HepG2 (cell line): Measurements from ENCODE around the gene METTL23. TPM values are rescaled to one million over a fixed set of nuclear protein-coding genes. Genes with fewer than 3 reads are reported as not detected.
A peak's percentile ranks its signal among the peaks of the same experiment; 100 is the strongest.

Experiments
- ARNTL ChIP-seq: sonication (generic); formaldehyde crosslinking; IDR thresholded peaks from 2 replicates; pipeline ENCODE4 v1.4.0; 2020; ENCODE audit warnings: mild to moderate bottlenecking, missing genetic modification reagents
- ATAD3A ChIP-seq: sonication (generic); formaldehyde crosslinking; IDR thresholded peaks from 2 replicates; pipeline ENCODE4 v1.4.0; 2020; ENCODE audit warnings: missing genetic modification reagents
- ATF7-NPFF ChIP-seq: sonication (generic); formaldehyde crosslinking; IDR thresholded peaks from 2 replicates; pipeline ENCODE4 v1.8.1; 2023; ENCODE audit warnings: mild to moderate bottlenecking, low read depth, missing genetic modification reagents, moderate library complexity
- EEA1 ChIP-seq: sonication (generic); formaldehyde crosslinking; IDR thresholded peaks from 2 replicates; pipeline ENCODE4 v1.5.1; 2020; ENCODE audit warnings: mild to moderate bottlenecking, missing genetic modification reagents, borderline replicate concordance
- FOSL2 ChIP-seq: sonication (generic); formaldehyde crosslinking; IDR thresholded peaks from 2 replicates; pipeline ENCODE4 v1.4.0; 2020; ENCODE audit warnings: missing genetic modification reagents
- GFI1 ChIP-seq: sonication (generic); formaldehyde crosslinking; IDR thresholded peaks from 2 replicates; pipeline ENCODE4 v1.5.0; 2020; ENCODE audit warnings: missing genetic modification reagents, mild to moderate bottlenecking, borderline replicate concordance
- HNRNPL ChIP-seq: fragments of 200-400 bp; formaldehyde crosslinking; IDR thresholded peaks from 2 replicates; pipeline ENCODE4 v1.6.1; 2017; ENCODE audit warnings: mild to moderate bottlenecking, low read depth, low read length
- HNRNPLL ChIP-seq: fragments of 200-400 bp; formaldehyde crosslinking; IDR thresholded peaks from 2 replicates; pipeline ENCODE4 v1.6.1; 2017; ENCODE audit warnings: mild to moderate bottlenecking, low read depth, low read length; ENCODE audit not compliant: poor library complexity, severe bottlenecking
- ISL2 ChIP-seq: sonication (generic); formaldehyde crosslinking; IDR thresholded peaks from 2 replicates; pipeline ENCODE4 v1.5.0; 2020; ENCODE audit warnings: missing genetic modification reagents
- ISX ChIP-seq: sonication (generic); formaldehyde crosslinking; conservative IDR thresholded peaks from 2 replicates; pipeline ENCODE4 v1.5.0; 2020; ENCODE audit warnings: missing genetic modification reagents
- MAFG ChIP-seq: sonication (generic); formaldehyde crosslinking; IDR thresholded peaks from 2 replicates; pipeline ENCODE4 v1.5.1; 2020; ENCODE audit warnings: mild to moderate bottlenecking, missing genetic modification reagents
- MXD4 ChIP-seq: IDR thresholded peaks from 2 replicates; pipeline ENCODE4 v1.6.1; 2016; ENCODE audit warnings: mild to moderate bottlenecking, missing biosample characterization, missing genetic modification reagents
- RBM39 ChIP-seq: fragments of 200-400 bp; formaldehyde crosslinking; IDR thresholded peaks from one replicate; pipeline ENCODE4 v1.6.1; 2018; ENCODE audit warnings: antibody characterized with exemption, mild to moderate bottlenecking, low read depth, low read length; ENCODE audit not compliant: poor library complexity, severe bottlenecking
- SMAD3 ChIP-seq: sonication (generic); formaldehyde crosslinking; IDR thresholded peaks from 2 replicates; pipeline ENCODE4 v1.4.0; 2020; ENCODE audit warnings: missing genetic modification reagents
- TCF7 ChIP-seq: sonication (generic); IDR thresholded peaks from 2 replicates; pipeline ENCODE4 v1.6.1; 2016; ENCODE audit warnings: antibody characterized with exemption, low read depth
- ZNF501 ChIP-seq: sonication (generic); formaldehyde crosslinking; IDR thresholded peaks from 2 replicates; pipeline ENCODE4 v1.5.1; 2020; ENCODE audit warnings: mild to moderate bottlenecking, moderate library complexity, missing genetic modification reagents
- ZNF556 ChIP-seq: sonication (generic); formaldehyde crosslinking; IDR thresholded peaks from 2 replicates; pipeline ENCODE4 v1.4.0; 2020; ENCODE audit warnings: mild to moderate bottlenecking, missing genetic modification reagents, borderline replicate concordance
- ZNF619 ChIP-seq: sonication (generic); formaldehyde crosslinking; IDR thresholded peaks from 2 replicates; pipeline ENCODE4 v1.4.0; 2020; ENCODE audit warnings: mild to moderate bottlenecking, missing genetic modification reagents
- polyA plus RNA-seq, 8 experiments: library from polyadenylated mRNA; depleted of rRNA in 3 of 8; stranded (reverse) in 7 of 8; unstranded in 1 of 8; fragments of >200 nt; fragmentation: Illumina TruSeq in 4 of 8; extraction: Trizol in 4 of 8; gene quantifications; 2 replicates each; pipeline versions ENCODE4 v1.2.1 to v1.2.3, GENCODE V29; 2011 to 2016; ENCODE audit warnings: low read depth in 4 of 8, missing spikeins in 1 of 8, mixed read lengths in 1 of 8; ENCODE audit not compliant: insufficient read depth in 1 of 8
- total RNA-seq, 5 experiments: library from RNA; depleted of rRNA; stranded (reverse); fragments of >200 nt; fragmentation: Illumina TruSeq; extraction: Trizol; gene quantifications; 2 replicates each; pipeline ENCODE4 v1.2.3, GENCODE V29; 2016; ENCODE audit warnings: low read depth in 1 of 5
- TF ChIP-seq, protein P1 (sequence below): sonication (generic); formaldehyde crosslinking; IDR thresholded peaks from 2 replicates; pipeline ENCODE4 v1.8.0; 2022; ENCODE audit warnings: missing genetic modification reagents, low read depth, mild to moderate bottlenecking, borderline replicate concordance
- TF ChIP-seq, protein P2 (sequence below): sonication (generic); formaldehyde crosslinking; IDR thresholded peaks from 2 replicates; pipeline ENCODE4 v1.5.0; 2020; ENCODE audit warnings: missing genetic modification reagents, mild to moderate bottlenecking, borderline replicate concordance
- TF ChIP-seq, protein P3 (sequence below): IDR thresholded peaks from 2 replicates; pipeline ENCODE4 v1.4.0; 2020; ENCODE audit warnings: mild to moderate bottlenecking, missing genetic modification reagents
- TF ChIP-seq, protein P4 (sequence below): sonication (generic); formaldehyde crosslinking; IDR thresholded peaks from 2 replicates; pipeline ENCODE4 v1.9.0; 2022; ENCODE audit warnings: low read depth, missing genetic modification reagents

The METTL23 gene
- total and polyA plus RNA-seq, 2 of the 13 experiments (the other 11 are each of a cell fraction or from before 2014, with no cell fraction given) = 39.9 to 104 TPM

DNA sequence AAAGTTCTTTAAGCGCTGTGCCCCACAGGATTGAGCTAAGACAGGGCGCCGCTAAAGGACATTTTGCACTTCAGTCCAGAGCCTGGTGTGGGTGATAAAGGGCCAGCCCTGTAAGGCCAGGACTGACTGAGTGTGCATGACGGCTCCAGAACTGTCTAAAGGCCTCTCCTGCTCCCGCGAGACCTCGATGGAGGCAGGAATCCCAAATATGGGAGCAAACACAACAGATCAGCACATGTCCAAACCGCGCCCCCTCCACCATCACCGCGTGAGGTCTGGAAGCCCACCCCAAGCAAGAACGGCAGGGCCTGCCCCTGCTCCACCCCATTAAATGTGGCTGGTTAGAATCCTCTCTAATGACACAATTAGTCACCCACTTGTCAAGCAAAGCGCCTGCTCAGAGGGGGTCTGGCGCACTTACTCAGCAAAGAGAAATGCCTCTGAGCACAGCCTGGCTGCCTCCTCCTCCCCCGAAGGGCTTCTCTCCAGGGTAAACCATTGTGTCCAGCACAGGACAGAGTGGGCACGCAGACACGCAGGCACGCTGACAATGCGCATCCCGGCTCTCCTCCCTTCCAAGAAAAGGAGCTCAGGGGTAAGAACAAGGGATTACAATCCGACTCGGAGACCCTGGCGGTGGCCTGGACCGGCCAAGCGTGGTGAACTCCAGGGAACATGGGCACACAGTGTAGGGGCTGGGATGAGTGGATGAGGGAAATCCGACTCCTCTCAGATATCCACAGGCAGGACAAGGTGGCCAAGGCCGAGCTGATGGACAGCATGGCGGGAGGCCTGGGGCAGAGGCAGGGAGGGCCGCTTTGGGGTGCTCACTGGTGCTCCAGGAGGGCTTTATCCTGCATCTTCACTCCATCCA lies 17.3 kb upstream of the METTL23 start (continued):
- no peak for TF ChIP-seq EEA1 (CRISPR knock-in tag)
- 0 out of 2 replicates have a peak, but pooled peaks have one; percentile 42 for TF ChIP-seq ZNF501 (CRISPR knock-in tag)
- TF ChIP-seq ZNF619 = no peak
- TF ChIP-seq, protein P1, sequence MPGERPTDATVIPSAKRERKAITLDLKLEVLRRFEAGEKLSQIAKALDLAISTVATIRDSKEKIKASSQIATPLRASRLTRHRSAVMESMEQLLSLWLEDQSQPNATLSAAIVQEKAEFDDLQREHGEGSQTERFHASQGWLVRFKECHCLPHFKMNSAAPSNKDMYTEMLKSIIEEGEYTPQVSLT (CRISPR knock-in tag) = no peak
- TF ChIP-seq SMAD3 (CRISPR knock-in tag) = no peak
- no peak for TF ChIP-seq GFI1 (CRISPR knock-in tag)
- no peak for TF ChIP-seq ARNTL (CRISPR knock-in tag)
- TF ChIP-seq TCF7 = no peak
- TF ChIP-seq, protein P2, sequence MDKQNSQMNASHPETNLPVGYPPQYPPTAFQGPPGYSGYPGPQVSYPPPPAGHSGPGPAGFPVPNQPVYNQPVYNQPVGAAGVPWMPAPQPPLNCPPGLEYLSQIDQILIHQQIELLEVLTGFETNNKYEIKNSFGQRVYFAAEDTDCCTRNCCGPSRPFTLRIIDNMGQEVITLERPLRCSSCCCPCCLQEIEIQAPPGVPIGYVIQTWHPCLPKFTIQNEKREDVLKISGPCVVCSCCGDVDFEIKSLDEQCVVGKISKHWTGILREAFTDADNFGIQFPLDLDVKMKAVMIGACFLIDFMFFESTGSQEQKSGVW (CRISPR knock-in tag) = no peak
- TF ChIP-seq, protein P3, sequence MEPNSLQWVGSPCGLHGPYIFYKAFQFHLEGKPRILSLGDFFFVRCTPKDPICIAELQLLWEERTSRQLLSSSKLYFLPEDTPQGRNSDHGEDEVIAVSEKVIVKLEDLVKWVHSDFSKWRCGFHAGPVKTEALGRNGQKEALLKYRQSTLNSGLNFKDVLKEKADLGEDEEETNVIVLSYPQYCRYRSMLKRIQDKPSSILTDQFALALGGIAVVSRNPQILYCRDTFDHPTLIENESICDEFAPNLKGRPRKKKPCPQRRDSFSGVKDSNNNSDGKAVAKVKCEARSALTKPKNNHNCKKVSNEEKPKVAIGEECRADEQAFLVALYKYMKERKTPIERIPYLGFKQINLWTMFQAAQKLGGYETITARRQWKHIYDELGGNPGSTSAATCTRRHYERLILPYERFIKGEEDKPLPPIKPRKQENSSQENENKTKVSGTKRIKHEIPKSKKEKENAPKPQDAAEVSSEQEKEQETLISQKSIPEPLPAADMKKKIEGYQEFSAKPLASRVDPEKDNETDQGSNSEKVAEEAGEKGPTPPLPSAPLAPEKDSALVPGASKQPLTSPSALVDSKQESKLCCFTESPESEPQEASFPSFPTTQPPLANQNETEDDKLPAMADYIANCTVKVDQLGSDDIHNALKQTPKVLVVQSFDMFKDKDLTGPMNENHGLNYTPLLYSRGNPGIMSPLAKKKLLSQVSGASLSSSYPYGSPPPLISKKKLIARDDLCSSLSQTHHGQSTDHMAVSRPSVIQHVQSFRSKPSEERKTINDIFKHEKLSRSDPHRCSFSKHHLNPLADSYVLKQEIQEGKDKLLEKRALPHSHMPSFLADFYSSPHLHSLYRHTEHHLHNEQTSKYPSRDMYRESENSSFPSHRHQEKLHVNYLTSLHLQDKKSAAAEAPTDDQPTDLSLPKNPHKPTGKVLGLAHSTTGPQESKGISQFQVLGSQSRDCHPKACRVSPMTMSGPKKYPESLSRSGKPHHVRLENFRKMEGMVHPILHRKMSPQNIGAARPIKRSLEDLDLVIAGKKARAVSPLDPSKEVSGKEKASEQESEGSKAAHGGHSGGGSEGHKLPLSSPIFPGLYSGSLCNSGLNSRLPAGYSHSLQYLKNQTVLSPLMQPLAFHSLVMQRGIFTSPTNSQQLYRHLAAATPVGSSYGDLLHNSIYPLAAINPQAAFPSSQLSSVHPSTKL = no peak
- TF ChIP-seq RBM39 = peak; percentile 61
- no peak for TF ChIP-seq ATAD3A (CRISPR knock-in tag)
- TF ChIP-seq MAFG (CRISPR knock-in tag) = no peak
- TF ChIP-seq MXD4 (CRISPR knock-in tag) = peak; percentile 24; the same call in 1 of the 2 replicates
- TF ChIP-seq ATF7-NPFF (CRISPR knock-in tag) = no peak
- TF ChIP-seq ISL2 (CRISPR knock-in tag) = no peak
- no peak for TF ChIP-seq FOSL2 (CRISPR knock-in tag)
- no peak for TF ChIP-seq ISX
- 0 out of 2 replicates have a peak, but pooled peaks have one; percentile 27 for TF ChIP-seq ZNF556
- TF ChIP-seq, protein P4, sequence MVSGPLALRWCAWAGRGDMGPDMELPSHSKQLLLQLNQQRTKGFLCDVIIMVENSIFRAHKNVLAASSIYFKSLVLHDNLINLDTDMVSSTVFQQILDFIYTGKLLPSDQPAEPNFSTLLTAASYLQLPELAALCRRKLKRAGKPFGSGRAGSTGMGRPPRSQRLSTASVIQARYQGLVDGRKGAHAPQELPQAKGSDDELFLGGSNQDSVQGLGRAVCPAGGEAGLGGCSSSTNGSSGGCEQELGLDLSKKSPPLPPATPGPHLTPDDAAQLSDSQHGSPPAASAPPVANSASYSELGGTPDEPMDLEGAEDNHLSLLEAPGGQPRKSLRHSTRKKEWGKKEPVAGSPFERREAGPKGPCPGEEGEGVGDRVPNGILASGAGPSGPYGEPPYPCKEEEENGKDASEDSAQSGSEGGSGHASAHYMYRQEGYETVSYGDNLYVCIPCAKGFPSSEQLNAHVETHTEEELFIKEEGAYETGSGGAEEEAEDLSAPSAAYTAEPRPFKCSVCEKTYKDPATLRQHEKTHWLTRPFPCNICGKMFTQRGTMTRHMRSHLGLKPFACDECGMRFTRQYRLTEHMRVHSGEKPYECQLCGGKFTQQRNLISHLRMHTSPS (CRISPR knock-in tag) = peak; percentile 16; the same call in 1 of the 2 replicates
- TF ChIP-seq HNRNPLL = peak; percentile 3
- no peak for TF ChIP-seq HNRNPL
